K562 (cell line): ENCODE results near the gene EIF3I. TPM values are rescaled to one million over a fixed set of nuclear protein-coding genes. Genes with fewer than 3 reads are reported as not detected.

Experiments used
- ATF2 ChIP-seq: sonication (generic); formaldehyde crosslinking; IDR thresholded peaks from 2 replicates; pipeline ENCODE4 v1.8.1; 2022; ENCODE audit warnings: missing genetic modification reagents
- BHLHE40 ChIP-seq: IDR thresholded peaks from 2 replicates; pipeline ENCODE4 v1.6.1; 2011; ENCODE audit warnings: low read length, improper control_type of control experiment
- CBX3 ChIP-seq, 2 experiments: IDR thresholded peaks; 1 replicate in 1 of 2; 2 replicates in 1 of 2; pipeline ENCODE4 v1.6.1; 2012; ENCODE audit warnings: inconsistent platforms in 2 of 2, low read length in 2 of 2, borderline replicate concordance in 1 of 2, control low read depth in 1 of 2
- CHCHD3 ChIP-seq: fragments of 250-450 bp; sonication (Bioruptor Pico); IDR thresholded peaks from 2 replicates; pipeline ENCODE4 v2.1.2; 2022; ENCODE audit warnings: mild to moderate bottlenecking
- DPF2 ChIP-seq: fragments of 450-650 bp; IDR thresholded peaks from 2 replicates; pipeline ENCODE4 v1.6.1; 2016
- EGR1 ChIP-seq: fragments of 450-650 bp; conservative IDR thresholded peaks from 2 replicates; pipeline ENCODE4 v1.6.1; 2017; ENCODE audit warnings: mild to moderate bottlenecking
- HMG20A ChIP-seq: fragments of 450-650 bp; formaldehyde crosslinking; conservative IDR thresholded peaks from 2 replicates; pipeline ENCODE4 v1.4.0; 2020; ENCODE audit warnings: mild to moderate bottlenecking, mixed read lengths
- KDM2B ChIP-seq: fragments of 250-450 bp; sonication (Bioruptor Pico); IDR thresholded peaks from 2 replicates; pipeline ENCODE4 v1.8.0; 2021; ENCODE audit warnings: mild to moderate bottlenecking, moderate library complexity
- MAFK ChIP-seq: IDR thresholded peaks from 2 replicates; pipeline ENCODE4 v1.6.1; 2011; ENCODE audit warnings: low read length, improper control_type of control experiment
- MED1 ChIP-seq: sonication (generic); formaldehyde crosslinking; IDR thresholded peaks from 2 replicates; pipeline ENCODE4 v1.8.1; 2023; ENCODE audit warnings: missing genetic modification reagents, borderline replicate concordance
- MYNN ChIP-seq, 2 experiments: sonication (generic); formaldehyde crosslinking in 1 of 2; IDR thresholded peaks; 2 replicates each; pipeline versions ENCODE4 v1.5.0 to v1.6.1; 2016 to 2020; ENCODE audit warnings: antibody characterized with exemption in 1 of 2, missing genetic modification reagents in 1 of 2
- RBFOX2 ChIP-seq: fragments of 200-400 bp; formaldehyde crosslinking; IDR thresholded peaks from 2 replicates; pipeline ENCODE4 v1.6.1; 2017; ENCODE audit warnings: low read depth, mild to moderate bottlenecking, low read length, moderate library complexity
- RBM39 ChIP-seq: fragments of 200-400 bp; formaldehyde crosslinking; optimal IDR thresholded peaks from 2 replicates; pipeline ENCODE3; 2018; ENCODE audit warnings: low read depth, low read length
- RFX5 ChIP-seq: IDR thresholded peaks from 2 replicates; pipeline ENCODE4 v1.6.1; 2011; ENCODE audit warnings: low read depth, mild to moderate bottlenecking, improper control_type of control experiment, low read length
- STAG1 ChIP-seq: sonication (generic); formaldehyde crosslinking; IDR thresholded peaks from 2 replicates; pipeline ENCODE4 v1.5.0; 2020; ENCODE audit warnings: missing genetic modification reagents, borderline replicate concordance
- YBX1 ChIP-seq: fragments of 450-650 bp; IDR thresholded peaks from 2 replicates; pipeline ENCODE4 v1.7.1; 2016; ENCODE audit warnings: mild to moderate bottlenecking
- ZBTB1 ChIP-seq: sonication (generic); formaldehyde crosslinking; IDR thresholded peaks from 2 replicates; pipeline ENCODE4 v1.8.1; 2023; ENCODE audit warnings: missing genetic modification reagents, low read depth, mild to moderate bottlenecking, borderline replicate concordance
- ZFX ChIP-seq: sonication (generic); formaldehyde crosslinking; IDR thresholded peaks from 2 replicates; pipeline ENCODE4 v1.8.0; 2022; ENCODE audit warnings: mild to moderate bottlenecking, missing genetic modification reagents, moderate library complexity
- ZNF124 ChIP-seq: sonication (generic); formaldehyde crosslinking; IDR thresholded peaks from 2 replicates; pipeline ENCODE4 v1.8.1; 2022; ENCODE audit warnings: missing genetic modification reagents
- ZNF184 ChIP-seq: sonication (generic); formaldehyde crosslinking; IDR thresholded peaks from 2 replicates; pipeline ENCODE4 v1.5.0; 2020; ENCODE audit warnings: missing genetic modification reagents
- ZNF778 ChIP-seq: fragments of 450-650 bp; formaldehyde crosslinking; IDR thresholded peaks from 2 replicates; pipeline ENCODE4 v1.4.0; 2020; ENCODE audit warnings: mild to moderate bottlenecking, moderate library complexity
- ZNF780A ChIP-seq: fragments of 250-450 bp; sonication (Bioruptor Pico); IDR thresholded peaks from 2 replicates; pipeline ENCODE4 v1.5.0; 2021; ENCODE audit warnings: mild to moderate bottlenecking
- polyA plus RNA-seq, 8 experiments: library from polyadenylated mRNA; depleted of rRNA in 4 of 8; stranded (reverse) in 5 of 8; unstranded in 3 of 8; fragments of >200 nt; fragmentation: Nextera tagmentation in 2 of 8; fragmentation: Illumina TruSeq in 1 of 8; extraction: Ambion mirVana in 2 of 8; extraction: Trizol in 1 of 8; gene quantifications; 2 replicates each; pipeline versions ENCODE4 v1.2.1 to v1.2.3, GENCODE V29; 2011 to 2014; ENCODE audit warnings: inconsistent platforms in 1 of 8, missing spikeins in 1 of 8
- total RNA-seq, 7 experiments: library from RNA; depleted of rRNA in 6 of 7; stranded (reverse); fragments of >200 nt in 6 of 7; fragmentation: Illumina TruSeq in 2 of 7; extraction: Trizol in 2 of 7; gene quantifications; 2 replicates each; pipeline versions ENCODE4 v1.2.1 to v1.2.3, GENCODE V29; 2011 to 2021; ENCODE audit warnings: low replicate concordance in 1 of 7
- TF ChIP-seq, protein P1 (sequence below): fragments of 450-650 bp; IDR thresholded peaks from 2 replicates; pipeline ENCODE4 v1.6.1; 2014; ENCODE audit warnings: low read depth, mild to moderate bottlenecking, moderate library complexity, borderline replicate concordance
- TF ChIP-seq, protein P2 (sequence below): fragments of 450-650 bp; conservative IDR thresholded peaks from 2 replicates; pipeline ENCODE4 v1.6.1; 2016; ENCODE audit warnings: missing genetic modification characterization, low read depth, mild to moderate bottlenecking, control low read depth, missing compliant biosample characterization
- TF ChIP-seq, protein P3 (sequence below): sonication (generic); formaldehyde crosslinking; IDR thresholded peaks from 2 replicates; pipeline ENCODE4 v1.8.0; 2022; ENCODE audit warnings: missing genetic modification reagents, mild to moderate bottlenecking, moderate library complexity, borderline replicate concordance

The EIF3I gene
- total and polyA plus RNA-seq, 9 of the 15 experiments (the other 6 are each of a cell fraction or from before 2014, with no cell fraction given) = 414 to 1,526 (median 635) TPM

DNA sequence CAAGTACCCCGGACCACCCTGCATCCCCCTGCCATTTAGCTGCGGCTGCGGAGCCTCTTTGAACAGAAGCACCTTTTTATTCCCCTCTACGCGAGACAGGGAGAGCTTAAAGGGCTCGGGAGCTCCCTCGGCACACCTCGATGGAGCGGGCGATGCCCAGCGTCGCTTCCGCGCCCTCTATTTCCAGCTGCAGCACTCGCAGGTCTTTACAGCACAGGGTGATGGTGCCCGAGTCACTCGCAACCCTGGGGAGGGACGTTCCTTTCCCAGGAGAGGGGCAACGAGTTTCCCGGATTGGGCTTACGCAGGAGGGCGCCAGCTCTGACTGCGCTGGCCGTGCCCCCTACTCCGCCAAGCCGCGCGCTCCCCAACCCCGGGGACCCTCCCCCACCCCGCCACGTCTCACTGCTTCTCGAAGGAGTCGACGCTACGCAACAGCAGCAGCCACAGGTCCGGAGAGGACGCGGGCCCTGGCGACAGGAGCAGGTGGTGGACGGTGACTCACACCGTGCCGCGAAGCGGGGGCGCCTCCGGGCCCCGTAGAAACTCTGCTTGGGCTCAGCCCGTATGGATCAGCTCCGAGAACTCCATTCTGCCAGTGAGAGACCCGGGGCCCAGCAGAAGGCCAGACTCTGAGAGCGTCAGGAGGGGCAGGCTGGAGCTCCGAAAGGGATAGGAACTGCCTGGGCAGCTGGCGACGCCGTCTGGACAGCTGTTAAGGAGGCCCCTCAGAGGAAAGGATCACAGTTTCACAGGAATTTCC lies 19.0 kb downstream of the EIF3I start (continued):
- peak; percentile 76 for TF ChIP-seq EGR1
- TF ChIP-seq CHCHD3 (CRISPR knock-in tag) = no peak
- no peak for TF ChIP-seq HMG20A (CRISPR knock-in tag)
- peak; percentile 69 for TF ChIP-seq ZFX (CRISPR knock-in tag)
- TF ChIP-seq ZNF778 (CRISPR knock-in tag) = no peak
- no peak for TF ChIP-seq ZNF184 (CRISPR knock-in tag)
- TF ChIP-seq ZBTB1 (CRISPR knock-in tag) = no peak
- TF ChIP-seq RBM39 = no peak
- no peak for TF ChIP-seq ZNF780A (CRISPR knock-in tag)
- TF ChIP-seq, protein P1, sequence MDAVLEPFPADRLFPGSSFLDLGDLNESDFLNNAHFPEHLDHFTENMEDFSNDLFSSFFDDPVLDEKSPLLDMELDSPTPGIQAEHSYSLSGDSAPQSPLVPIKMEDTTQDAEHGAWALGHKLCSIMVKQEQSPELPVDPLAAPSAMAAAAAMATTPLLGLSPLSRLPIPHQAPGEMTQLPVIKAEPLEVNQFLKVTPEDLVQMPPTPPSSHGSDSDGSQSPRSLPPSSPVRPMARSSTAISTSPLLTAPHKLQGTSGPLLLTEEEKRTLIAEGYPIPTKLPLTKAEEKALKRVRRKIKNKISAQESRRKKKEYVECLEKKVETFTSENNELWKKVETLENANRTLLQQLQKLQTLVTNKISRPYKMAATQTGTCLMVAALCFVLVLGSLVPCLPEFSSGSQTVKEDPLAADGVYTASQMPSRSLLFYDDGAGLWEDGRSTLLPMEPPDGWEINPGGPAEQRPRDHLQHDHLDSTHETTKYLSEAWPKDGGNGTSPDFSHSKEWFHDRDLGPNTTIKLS = peak; percentile 32; the same call in 1 of the 2 replicates
- no peak for TF ChIP-seq MED1 (CRISPR knock-in tag)
- TF ChIP-seq RBFOX2 = peak; percentile 39; the same call in 1 of the 2 replicates
- TF ChIP-seq KDM2B (CRISPR knock-in tag) = no peak
- TF ChIP-seq, protein P2, sequence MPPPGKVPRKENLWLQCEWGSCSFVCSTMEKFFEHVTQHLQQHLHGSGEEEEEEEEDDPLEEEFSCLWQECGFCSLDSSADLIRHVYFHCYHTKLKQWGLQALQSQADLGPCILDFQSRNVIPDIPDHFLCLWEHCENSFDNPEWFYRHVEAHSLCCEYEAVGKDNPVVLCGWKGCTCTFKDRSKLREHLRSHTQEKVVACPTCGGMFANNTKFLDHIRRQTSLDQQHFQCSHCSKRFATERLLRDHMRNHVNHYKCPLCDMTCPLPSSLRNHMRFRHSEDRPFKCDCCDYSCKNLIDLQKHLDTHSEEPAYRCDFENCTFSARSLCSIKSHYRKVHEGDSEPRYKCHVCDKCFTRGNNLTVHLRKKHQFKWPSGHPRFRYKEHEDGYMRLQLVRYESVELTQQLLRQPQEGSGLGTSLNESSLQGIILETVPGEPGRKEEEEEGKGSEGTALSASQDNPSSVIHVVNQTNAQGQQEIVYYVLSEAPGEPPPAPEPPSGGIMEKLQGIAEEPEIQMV (tag) = no peak
- no peak for TF ChIP-seq STAG1 (CRISPR knock-in tag)
- TF ChIP-seq ZNF124 (CRISPR knock-in tag) = peak; percentile 73; the same call in 1 of the 2 replicates
- TF ChIP-seq YBX1 = no peak
- TF ChIP-seq BHLHE40 = no peak
- no peak for TF ChIP-seq ATF2 (CRISPR knock-in tag)
- TF ChIP-seq, protein P3, sequence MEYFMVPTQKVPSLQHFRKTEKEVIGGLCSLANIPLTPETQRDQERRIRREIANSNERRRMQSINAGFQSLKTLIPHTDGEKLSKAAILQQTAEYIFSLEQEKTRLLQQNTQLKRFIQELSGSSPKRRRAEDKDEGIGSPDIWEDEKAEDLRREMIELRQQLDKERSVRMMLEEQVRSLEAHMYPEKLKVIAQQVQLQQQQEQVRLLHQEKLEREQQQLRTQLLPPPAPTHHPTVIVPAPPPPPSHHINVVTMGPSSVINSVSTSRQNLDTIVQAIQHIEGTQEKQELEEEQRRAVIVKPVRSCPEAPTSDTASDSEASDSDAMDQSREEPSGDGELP (CRISPR knock-in tag) = peak; percentile 65; the same call in 1 of the 2 replicates
- no peak for TF ChIP-seq MYNN (IDR thresholded peaks at IDR 0.05)
- TF ChIP-seq MYNN (CRISPR knock-in tag; IDR thresholded peaks at IDR 0.05) = no peak
- no peak for TF ChIP-seq MAFK
- peak in 1 of 2 experiments; percentile 81; a peak in 1 of 3 replicates for TF ChIP-seq CBX3 (IDR thresholded peaks at IDR 0.05; ENCODE audit: borderline replicate concordance in 1 of 2, low read length in 2 of 2)
- peak; percentile 51; the same call in 1 of the 2 replicates for TF ChIP-seq DPF2
- no peak for TF ChIP-seq RFX5
